Hematopoietic multipotent progenitor cell (in vitro differentiated cells): Measurements from ENCODE around the gene CAMKK1. TPM values are rescaled to one million over a fixed set of nuclear protein-coding genes. Genes with fewer than 3 reads are reported as not detected.
"Not testable (repeated sequence)": the region's sequence is repeated elsewhere in the genome, so short reads cannot be mapped to it uniquely, and the experiment has no call there.

Source experiments
- DNase-seq, 3 donors: peaks; one replicate each; pipeline ENCODE4 v3.0.0-alpha.2; 2011 to 2015; ENCODE audit warnings: low read depth in 2 of 3, low spot score in 2 of 3
- total RNA-seq: library from RNA; depleted of rRNA; stranded (reverse); fragments of >200 nt; gene quantifications from one replicate; pipeline ENCODE4 v1.2.3, GENCODE V29; 2012

Gene CAMKK1
- total RNA-seq, 1 donor: 3.5 TPM

DNA sequence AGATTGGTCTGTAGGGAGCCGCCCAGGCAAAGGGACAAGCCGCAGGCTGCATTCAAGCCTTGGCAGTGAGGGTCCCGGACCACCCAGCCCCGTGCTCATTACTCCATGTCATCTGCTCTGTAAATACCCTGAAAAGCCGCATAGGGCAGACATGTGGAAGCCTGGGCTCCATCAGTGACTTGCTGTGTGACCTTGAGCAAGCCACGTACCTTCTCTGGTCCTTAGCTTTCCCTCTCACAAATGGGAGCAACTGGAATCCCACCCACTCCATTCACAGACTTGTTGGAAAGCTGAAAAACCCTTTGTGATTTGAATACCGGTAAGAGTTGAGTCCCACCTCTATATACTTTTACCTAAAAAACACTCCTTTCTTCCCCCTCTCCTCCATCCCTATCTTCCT, 11.9 kb downstream of the CAMKK1 start:
- no peak for DNase-seq

- DNase-seq: no peak
Observed at GRCh38 chr17:3879591-3880417, 13.0 kb downstream of the CAMKK1 start.

GRCh38 chr17:3879186-3879585, 13.7 kb downstream of the CAMKK1 start:
- DNase-seq: no peak

- no peak for DNase-seq
Observed at GRCh38 chr17:3877220-3877619, 15.6 kb downstream of the CAMKK1 start.

GRCh38 chr17:3875317-3875716, 17.5 kb downstream of the CAMKK1 start:
- DNase-seq: no peak

DNA sequence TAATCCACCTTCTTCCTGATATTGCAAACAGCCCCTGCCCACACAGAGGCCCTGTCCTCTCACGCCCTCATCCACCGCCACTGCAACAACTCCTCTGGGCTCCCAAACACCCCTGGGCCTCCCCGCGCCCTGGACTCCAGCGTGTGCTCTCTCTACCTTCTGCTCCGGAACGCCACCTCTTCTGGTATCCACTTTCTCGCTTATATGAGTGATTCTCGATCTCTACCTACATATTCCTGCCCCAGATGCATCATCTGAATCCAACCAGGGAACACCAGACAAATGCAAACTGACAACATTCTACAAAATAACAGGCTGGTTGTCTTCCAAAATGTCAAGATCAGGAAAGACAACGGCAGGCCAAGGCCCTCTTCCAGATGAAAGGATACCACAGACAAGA, 19.0 kb downstream of the CAMKK1 start:
- no peak for DNase-seq

DNA sequence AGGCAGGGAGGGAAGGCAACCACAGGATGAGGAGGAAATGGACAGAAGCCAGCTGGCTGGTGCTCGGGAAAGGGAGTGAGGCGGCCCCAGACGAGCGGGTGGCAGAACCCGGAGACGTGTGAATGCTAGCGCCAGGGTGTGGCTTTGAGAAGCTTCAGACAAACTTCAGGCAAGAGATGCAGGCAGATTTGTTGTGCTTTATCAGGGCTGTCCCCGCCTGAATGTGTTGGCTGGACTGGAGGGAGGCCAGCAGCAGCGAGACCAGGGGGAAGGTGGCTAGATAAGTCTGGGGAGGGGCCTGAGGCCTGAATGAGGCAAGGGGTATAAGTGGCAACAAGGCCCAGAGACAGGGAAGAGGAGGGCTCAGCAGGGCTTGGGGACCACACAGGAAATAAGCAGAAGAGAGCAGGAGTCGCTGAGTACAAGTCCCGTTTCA, 22.0 kb downstream of the CAMKK1 start:
- DNase-seq: no peak

GRCh38 chr17:3867606-3868005, 25.2 kb downstream of the CAMKK1 start:
- no peak for DNase-seq

DNA sequence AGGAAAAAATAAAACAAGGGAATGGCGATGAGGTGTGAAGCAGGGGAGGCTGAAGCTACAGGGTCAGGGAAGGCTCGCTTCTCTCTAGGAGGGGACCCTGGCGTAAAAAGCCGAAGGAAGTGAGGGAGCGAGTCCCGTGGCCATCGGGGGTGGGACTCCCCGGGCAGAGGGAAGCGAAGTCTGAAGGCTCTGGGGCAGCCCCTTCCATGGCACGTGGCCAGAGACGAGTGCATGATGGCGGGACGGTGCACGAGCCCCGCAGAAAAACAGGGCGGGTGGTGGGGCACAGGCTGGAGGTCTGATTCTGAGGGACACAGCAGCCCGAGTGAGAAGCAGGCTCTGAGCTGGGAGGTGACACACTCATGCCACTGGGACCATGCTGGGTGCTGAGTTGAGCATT, 25.7 kb downstream of the CAMKK1 start:
- no peak for DNase-seq

DNA sequence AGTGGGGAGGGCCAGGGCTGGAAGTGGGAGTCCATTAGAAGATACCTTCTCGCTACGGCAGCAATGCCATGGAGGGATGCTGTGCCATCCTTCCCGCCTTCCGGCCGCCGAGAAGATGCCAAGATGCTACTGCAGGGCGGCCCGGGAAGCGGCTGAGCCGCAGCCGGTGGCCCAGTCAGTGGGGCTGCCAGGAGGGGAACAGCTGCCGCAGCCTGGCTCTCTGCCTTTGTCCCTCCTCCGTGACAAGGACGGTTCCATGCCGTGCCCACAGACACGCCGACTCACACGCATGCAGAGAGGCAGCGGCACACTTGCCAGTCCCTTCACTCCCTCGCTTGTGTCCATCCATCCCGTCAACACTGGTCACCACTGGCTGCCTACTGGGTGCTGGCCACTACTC, 26.6 kb downstream of the CAMKK1 start:
- no peak for DNase-seq

DNA sequence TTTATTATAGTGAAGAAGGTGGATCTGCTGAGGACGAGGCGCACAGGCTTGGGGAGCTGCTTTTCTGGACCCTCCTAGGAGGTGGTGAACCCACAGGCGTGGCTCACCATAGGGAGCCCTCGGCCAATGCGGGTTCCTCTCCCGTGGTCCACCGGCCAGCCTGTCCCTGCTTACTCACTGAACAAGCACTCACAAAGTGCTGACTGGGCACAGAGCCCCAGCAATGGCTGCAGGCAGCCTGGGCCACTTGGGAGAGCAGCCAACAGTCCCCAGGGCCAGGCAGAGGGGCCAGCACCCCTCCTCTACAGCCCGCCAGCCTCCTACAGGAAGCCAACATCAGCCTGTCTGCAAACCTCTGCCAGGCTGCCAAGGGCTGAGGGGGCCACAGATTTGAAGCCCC, 27.7 kb downstream of the CAMKK1 start:
- DNase-seq: no peak

DNA sequence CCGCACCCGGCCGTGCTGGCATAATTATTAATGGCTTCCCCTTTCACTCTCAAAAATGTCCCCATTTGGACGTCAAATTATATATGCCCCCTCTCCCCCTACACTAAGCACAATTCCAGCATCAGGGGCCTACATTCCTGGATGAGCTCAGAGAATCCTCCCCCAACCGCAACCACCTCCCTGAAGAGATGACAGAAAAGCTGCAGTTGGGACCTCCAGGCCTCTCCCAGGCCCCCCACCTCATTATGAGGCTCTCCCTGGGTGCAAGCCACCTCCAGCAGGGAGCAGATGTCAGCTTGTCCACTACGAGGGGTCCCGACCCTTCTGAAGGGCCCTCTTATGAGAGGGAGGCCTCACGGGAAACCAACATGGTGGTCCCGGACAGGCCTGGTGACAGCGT, 28.3 kb downstream of the CAMKK1 start:
- DNase-seq: no peak

GRCh38 chr17:3861761-3862681, 30.8 kb downstream of the CAMKK1 start:
- DNase-seq: no peak

- DNase-seq: no peak
Observed at GRCh38 chr17:3860939-3861700, 31.7 kb downstream of the CAMKK1 start.

- DNase-seq: no peak
Observed at GRCh38 chr17:3859940-3860339, 32.9 kb downstream of the CAMKK1 start.

DNA sequence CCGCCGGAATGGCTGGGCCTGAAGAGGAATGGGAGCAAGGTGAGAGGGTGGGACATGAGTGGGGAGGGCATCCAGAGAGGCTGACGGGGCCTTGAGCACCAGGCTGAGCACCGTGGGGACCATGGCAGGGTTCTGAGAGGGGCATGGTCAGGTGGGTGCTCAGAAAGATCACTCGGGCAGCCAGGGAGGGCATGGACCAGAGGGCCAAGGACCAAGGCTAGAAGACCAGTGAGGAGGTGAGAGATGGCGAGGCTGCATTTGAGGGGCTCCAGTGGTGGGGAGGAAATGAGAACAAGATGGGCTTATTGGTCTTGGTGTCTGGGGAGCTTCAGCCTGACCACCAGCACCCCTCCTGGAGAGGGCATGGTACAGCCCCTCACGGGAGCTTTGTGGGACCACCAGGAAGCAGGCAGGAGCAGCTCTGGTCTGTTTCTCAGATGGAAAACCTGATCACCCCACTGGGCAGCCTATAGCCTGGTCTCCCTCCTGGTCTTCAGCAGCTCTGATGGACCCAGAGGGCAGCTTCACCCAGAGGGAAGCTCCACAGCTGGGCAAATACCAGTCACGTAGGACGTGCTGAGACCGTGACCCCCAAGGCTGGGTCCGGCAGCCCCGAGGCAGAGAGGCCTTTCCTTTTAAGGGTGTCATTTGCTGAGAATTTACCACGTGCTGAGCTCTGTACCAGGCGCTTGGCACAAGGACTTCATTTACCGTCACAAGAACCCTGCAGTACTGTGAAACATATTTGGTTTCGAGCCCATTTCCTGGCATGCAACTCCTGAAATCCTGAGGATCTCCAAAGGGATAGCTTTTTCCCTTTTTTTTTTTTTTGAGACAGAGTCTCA, 35.4 kb downstream of the CAMKK1 start:
- DNase-seq: no peak

DNA sequence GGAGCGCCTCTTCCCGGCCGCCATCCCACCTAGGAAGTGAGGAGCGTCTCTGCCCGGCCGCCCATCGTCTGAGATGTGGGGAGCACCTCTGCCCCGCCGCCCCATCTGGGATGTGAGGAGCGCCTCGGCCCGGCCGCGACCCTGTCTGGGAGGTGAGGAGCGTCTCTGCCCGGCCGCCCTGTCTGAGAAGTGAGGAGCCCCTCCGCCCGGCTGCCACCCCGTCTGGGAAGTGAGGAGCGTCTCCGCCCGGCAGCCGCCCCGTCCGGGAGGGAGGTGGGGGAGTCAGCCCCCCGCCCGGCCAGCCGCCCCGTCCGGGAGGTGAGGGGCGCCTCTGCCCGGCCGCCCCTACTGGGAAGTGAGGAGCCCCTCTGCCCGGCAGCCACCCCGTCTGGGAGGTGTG, 38.6 kb downstream of the CAMKK1 start:
- not testable (repeated sequence) for DNase-seq

GRCh38 chr17:3852561-3852960, 40.3 kb downstream of the CAMKK1 start:
- no peak for DNase-seq

GRCh38 chr17:3851461-3852100, 41.3 kb downstream of the CAMKK1 start:
- DNase-seq: no peak
